Fibroblast of lung (primary cell): ENCODE measurements around the gene MAL.

Experiments
- CTCF ChIP-seq, 2 donors: IDR thresholded peaks in 1 of 2; conservative IDR thresholded peaks in 1 of 2; 1 replicate in 1 of 2; 2 replicates in 1 of 2; pipeline ENCODE4 v1.5.1; 2011 to 2012; ENCODE audit warnings: low read length in 2 of 2, control low read depth in 1 of 2, inconsistent platforms in 1 of 2, low read depth in 1 of 2, mild to moderate bottlenecking in 1 of 2
- EZH2 ChIP-seq: IDR thresholded peaks from 2 replicates; pipeline ENCODE4 v1.5.1; 2012; ENCODE audit warnings: low read length, control low read depth, mild to moderate bottlenecking; ENCODE audit errors: missing control alignments

GRCh38 chr2:95071856-95072255 is 46.3 kb downstream of the MAL start:
- TF ChIP-seq EZH2 (no peak), CTCF (conservative IDR thresholded peaks at IDR 0.05 in 1 of 2, IDR thresholded peaks at IDR 0.05 in 1 of 2; ENCODE audit: low read depth in 1 of 2, low read length in 2 of 2) (no peak)
